MG63 (cell line): ENCODE data around the gene ANO7. TPM values are rescaled to one million over a fixed set of nuclear protein-coding genes. Genes with fewer than 3 reads are reported as not detected.

Experiments
- DNase-seq: peaks from one replicate; pipeline ENCODE4 v3.0.0-alpha.2; 2020
- H3K27me3 ChIP-seq: fragments of 250-450 bp; sonication (Bioruptor Pico); 2 replicates; pipeline ENCODE4 v1.5.1; 2020; ENCODE audit warnings: mild to moderate bottlenecking, moderate library complexity
- H3K36me3 ChIP-seq: fragments of 250-450 bp; sonication (Bioruptor Pico); 2 replicates; pipeline ENCODE4 v1.5.1; 2020; ENCODE audit warnings: mild to moderate bottlenecking, moderate library complexity
- H3K4me3 ChIP-seq: fragments of 250-450 bp; sonication (Bioruptor Pico); 2 replicates; pipeline ENCODE4 v1.5.1; 2020; ENCODE audit warnings: mild to moderate bottlenecking, moderate library complexity
- H3K9me3 ChIP-seq: fragments of 250-450 bp; sonication (Bioruptor Pico); 2 replicates; pipeline ENCODE4 v1.5.1; 2020; ENCODE audit warnings: mild to moderate bottlenecking, moderate library complexity
- total RNA-seq: library from RNA; depleted of rRNA; stranded (reverse); fragments of >200 nt; shearing (Covaris generic); gene quantifications from 2 replicates; pipeline ENCODE4 v1.2.3, GENCODE V29; 2014; ENCODE audit warnings: low replicate concordance

ANO7 gene
- total RNA-seq, 1 experiment from 2014 or later, result 0.10 TPM

DNA sequence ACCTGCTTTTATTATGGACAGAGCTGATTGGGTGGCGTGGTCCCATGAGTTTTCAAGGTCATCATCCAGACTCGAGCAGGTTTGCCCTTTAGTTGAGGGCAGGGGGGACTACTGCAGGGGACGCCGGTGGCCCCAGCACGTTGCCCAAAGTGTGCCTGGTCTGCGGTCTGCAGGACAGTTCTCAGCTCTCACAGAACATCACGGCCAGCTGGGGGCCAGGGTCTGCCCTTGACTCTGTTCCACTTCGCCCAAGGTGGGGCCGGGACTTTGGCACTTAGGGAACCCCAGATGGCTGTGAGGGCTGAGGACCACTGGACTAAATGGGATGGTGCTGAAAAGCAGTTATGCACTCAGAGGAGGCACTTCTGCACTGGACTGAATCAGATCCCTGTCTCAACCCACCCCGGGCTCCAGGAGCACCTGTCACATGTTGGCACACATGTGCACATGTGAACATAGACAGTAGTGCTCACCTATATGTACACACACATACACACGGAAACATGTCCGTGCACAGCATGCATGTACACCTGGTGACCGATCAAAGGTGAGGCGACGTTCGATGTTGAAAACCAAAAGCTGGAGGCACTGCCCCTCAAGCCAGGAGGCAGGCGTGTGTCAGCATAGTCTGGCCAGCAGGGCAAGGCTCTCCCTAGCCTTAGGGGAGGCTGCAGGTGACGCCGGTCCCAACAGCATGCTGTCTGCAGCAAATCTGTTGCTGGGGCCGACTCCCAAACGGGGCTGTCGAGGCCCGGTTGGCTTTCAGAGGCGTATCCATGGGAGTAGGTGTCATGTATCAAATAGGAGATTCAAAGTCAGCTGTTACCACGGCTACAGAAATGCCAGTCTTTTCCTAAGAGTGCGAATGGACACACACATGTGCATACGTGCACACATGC lies 10.2 kb downstream of the ANO7 start:
- DNase-seq, result no peak
- Histone ChIP-seq H3K4me3 (no peak overlapping the region), H3K27me3 (no peaks in the 10 kb centered on the region), H3K9me3 (no peaks in the 10 kb centered on the region), H3K36me3 (no peaks in the 10 kb centered on the region)

GRCh38 chr2:241199286-241199685 lies 10.8 kb downstream of the ANO7 start:
- Histone ChIP-seq H3K36me3 (no peaks in the 10 kb centered on the region), H3K4me3 (no peak overlapping the region), H3K27me3 (no peaks in the 10 kb centered on the region), H3K9me3 (no peaks in the 10 kb centered on the region)
- DNase-seq, result no peak

DNA sequence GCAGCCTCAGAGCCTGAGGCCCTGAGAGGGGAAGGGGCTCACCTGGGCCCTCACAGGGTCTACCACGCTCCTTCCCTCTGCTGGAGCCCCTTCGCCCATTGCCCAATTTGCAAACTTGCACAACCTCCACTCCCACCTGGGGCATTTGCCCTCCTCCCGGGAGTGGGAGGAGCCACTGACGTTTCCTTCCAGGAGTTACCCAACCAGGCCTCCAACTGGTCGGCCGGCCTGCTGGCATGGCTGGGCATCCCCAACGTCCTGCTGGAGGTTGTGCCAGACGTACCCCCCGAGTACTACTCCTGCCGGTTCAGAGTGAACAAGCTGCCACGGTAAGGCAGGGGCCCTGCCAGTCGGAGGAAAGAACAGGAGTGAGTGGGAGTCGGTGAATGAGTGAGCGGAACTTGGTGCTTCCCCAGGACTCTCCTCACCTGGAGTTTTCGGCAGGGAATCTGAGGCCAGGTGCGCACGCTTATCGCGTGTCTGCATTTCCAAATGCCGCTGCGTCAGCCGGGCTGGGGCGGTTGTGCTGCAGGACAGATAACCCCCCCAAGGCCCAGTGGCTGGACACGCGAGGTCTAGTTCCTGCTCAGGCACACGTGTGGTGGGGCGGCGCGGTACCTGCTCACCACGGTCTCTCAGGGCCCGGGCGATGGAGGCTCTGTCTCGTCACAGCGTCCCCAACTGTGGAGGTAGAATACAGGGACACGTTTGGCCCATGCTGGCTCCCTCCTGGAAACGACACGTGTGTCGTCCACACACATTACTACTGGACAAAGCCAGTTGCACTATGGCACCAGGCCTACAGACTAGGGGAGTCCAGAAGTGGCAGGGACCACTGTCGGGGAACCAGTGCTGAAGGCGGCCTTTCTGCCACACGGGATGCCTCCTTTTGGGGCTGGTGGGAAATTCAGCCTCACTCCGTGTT lies 11.7 kb downstream of the ANO7 start:
- no peaks in the 10 kb centered on the region for H3K36me3 ChIP-seq
- H3K4me3 ChIP-seq, result no peak overlapping the region
- H3K9me3 ChIP-seq, result no peaks in the 10 kb centered on the region
- no peaks in the 10 kb centered on the region for H3K27me3 ChIP-seq
- DNase-seq, result no peak

GRCh38 chr2:241200822-241201395 lies 12.4 kb downstream of the ANO7 start:
- Histone ChIP-seq H3K36me3 (no peaks in the 10 kb centered on the region), H3K4me3 (no peak overlapping the region), H3K9me3 (no peaks in the 10 kb centered on the region), H3K27me3 (no peaks in the 10 kb centered on the region)
- no peak for DNase-seq

- no peaks in the 10 kb centered on the region for H3K36me3 ChIP-seq
- no peak overlapping the region for H3K4me3 ChIP-seq
- H3K27me3 ChIP-seq, result no peaks in the 10 kb centered on the region
- H3K9me3 ChIP-seq, result no peaks in the 10 kb centered on the region
- no peak for DNase-seq
These were observed 13.2 kb downstream of the ANO7 start for GRCh38 chr2:241201445-241202267.

DNA sequence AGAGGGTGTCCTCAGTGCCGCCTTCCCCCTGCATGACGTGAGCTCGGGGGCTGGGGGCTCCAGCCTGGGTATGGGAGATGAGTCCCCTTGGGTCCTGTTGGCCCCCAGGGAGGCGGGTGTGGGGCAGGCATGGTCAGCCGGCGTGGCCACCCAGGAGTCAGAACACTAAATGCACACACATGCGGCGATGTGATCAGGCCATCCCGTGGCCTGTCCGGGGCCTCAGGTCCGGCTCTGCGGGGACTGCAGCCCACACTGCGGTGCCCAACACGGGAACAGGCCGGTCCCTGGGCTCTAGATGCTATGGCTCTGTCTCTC lies 13.8 kb downstream of the ANO7 start:
- no peak overlapping the region for H3K4me3 ChIP-seq
- no peak for DNase-seq
- H3K9me3 ChIP-seq, result no peaks in the 10 kb centered on the region
- no peaks in the 10 kb centered on the region for H3K27me3 ChIP-seq
- no peaks in the 10 kb centered on the region for H3K36me3 ChIP-seq

GRCh38 chr2:241202681-241203080 lies 14.2 kb downstream of the ANO7 start:
- Histone ChIP-seq H3K9me3 (no peaks in the 10 kb centered on the region), H3K4me3 (no peak overlapping the region), H3K36me3 (no peaks in the 10 kb centered on the region), H3K27me3 (no peaks in the 10 kb centered on the region)
- DNase-seq, result no peak

- Histone ChIP-seq H3K27me3 (no peaks in the 10 kb centered on the region), H3K4me3 (no peak overlapping the region), H3K36me3 (no peaks in the 10 kb centered on the region), H3K9me3 (no peaks in the 10 kb centered on the region)
- no peak for DNase-seq
These were observed 14.9 kb downstream of the ANO7 start for GRCh38 chr2:241203218-241204009.

DNA sequence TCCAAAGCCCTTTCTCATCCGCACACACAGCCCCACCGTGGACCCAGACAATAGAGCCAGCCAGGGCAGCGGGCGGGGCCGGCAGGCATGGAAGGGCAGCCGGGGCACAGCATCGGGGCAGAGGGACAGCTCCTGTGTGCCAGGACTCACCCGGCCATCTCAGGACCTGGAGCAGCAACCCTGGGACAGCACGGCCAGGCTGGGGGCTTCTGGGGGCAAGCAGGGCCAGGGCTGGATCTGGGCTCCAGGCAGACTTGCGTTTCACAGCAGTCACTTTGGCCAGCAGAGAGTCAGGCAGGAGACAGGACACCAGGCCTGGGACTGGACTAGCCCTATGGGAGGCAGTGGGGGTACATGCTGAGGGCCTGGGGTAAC lies 15.5 kb downstream of the ANO7 start:
- no peak for DNase-seq
- H3K36me3 ChIP-seq, result no peaks in the 10 kb centered on the region
- H3K27me3 ChIP-seq, result no peaks in the 10 kb centered on the region
- no peaks in the 10 kb centered on the region for H3K9me3 ChIP-seq
- H3K4me3 ChIP-seq, result no peak overlapping the region

DNA sequence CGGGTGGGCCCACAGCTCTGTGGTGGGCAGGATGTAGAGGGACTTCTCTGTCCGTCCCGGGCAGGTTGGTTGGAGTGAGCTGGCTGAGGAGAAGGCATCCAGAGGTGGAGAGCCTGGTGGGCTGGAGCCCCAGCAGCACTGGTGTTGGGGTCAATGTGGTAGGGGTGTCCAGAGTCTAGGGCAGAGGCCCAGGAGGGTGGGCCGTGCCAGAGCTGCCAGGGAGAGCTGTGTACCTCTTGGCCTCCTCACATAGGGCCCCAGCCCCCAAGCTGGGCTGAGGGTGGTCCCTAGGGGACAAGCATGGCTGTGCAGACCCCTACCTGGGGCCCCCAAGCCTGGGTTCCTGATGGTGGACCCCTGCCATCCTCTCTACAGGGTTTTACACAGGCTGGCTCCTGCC lies 16.0 kb downstream of the ANO7 start:
- Histone ChIP-seq H3K9me3 (no peaks in the 10 kb centered on the region), H3K27me3 (no peaks in the 10 kb centered on the region), H3K4me3 (no peak overlapping the region), H3K36me3 (no peaks in the 10 kb centered on the region)
- DNase-seq, result no peak

DNA sequence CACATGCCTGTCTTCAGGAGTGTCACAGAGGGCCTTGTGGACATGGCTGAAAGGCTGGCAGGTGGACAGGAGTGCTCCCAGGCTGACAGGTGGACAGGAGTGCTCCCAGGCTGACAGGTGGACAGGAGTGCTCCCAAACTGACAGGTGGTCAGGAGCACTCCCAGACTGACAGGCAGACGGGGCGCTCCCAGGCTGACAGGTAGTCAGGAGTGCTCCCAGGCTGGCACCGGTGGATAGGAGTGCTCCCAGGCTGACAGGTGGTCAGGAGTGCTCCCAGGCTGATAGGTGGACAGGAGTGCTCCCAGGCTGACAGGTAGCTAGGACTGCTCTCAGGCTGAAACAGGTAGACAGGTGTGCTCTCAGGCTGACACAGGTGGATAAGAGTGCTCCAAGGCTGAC lies 16.6 kb downstream of the ANO7 start:
- Histone ChIP-seq H3K36me3 (no peaks in the 10 kb centered on the region), H3K9me3 (no peaks in the 10 kb centered on the region), H3K4me3 (no peak overlapping the region), H3K27me3 (no peaks in the 10 kb centered on the region)
- no peak for DNase-seq

- no peak overlapping the region for H3K4me3 ChIP-seq
- DNase-seq, result no peak
- H3K27me3 ChIP-seq, result no peaks in the 10 kb centered on the region
- H3K36me3 ChIP-seq, result no peaks in the 10 kb centered on the region
- no peaks in the 10 kb centered on the region for H3K9me3 ChIP-seq
These were observed 18.7 kb downstream of the ANO7 start for GRCh38 chr2:241207151-241207550.

DNA sequence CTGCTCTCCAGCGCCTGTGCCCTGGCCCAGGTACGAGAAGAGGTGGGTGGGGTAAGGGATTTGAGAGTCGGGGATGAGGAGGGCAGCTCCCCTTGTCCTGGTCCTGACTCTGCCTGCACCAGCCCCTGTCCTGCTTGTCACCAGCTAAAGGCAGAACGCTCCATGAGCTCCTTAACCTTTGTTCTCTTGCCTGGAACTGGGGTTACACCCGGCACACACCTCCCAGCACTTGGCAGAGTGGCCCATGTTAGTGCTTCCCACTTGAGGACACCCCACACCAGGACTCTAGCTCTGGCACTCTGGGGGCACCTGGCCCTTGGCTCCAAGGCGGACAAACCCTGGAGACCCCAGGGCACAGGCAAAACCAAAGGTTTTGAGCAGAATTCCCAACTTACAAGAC lies 19.2 kb downstream of the ANO7 start:
- H3K36me3 ChIP-seq, result no peaks in the 10 kb centered on the region
- H3K27me3 ChIP-seq, result no peaks in the 10 kb centered on the region
- H3K9me3 ChIP-seq, result no peaks in the 10 kb centered on the region
- no peak overlapping the region for H3K4me3 ChIP-seq
- no peak for DNase-seq

DNA sequence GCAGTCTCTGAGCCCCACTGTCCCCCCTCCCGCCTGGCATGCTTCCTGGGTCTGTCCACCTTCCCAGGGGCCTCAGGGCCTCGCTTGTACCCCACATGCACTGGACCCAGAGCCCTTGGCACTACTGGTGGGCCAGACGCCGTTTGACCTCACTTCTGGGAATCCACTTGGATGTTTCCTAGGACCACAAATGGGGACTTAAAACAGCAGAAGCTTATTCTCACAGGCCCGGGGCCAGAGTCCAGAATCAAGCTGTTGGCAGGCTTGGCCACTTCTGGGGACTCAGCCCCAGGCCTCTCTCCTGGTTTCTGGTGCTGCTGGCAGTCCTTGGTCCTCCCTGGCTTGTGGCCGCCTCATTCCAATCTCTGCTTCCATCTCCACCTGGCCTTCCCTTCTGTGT lies 19.6 kb downstream of the ANO7 start:
- H3K36me3 ChIP-seq, result no peaks in the 10 kb centered on the region
- DNase-seq, result no peak
- H3K4me3 ChIP-seq, result no peak overlapping the region
- no peaks in the 10 kb centered on the region for H3K27me3 ChIP-seq
- H3K9me3 ChIP-seq, result no peaks in the 10 kb centered on the region

DNA sequence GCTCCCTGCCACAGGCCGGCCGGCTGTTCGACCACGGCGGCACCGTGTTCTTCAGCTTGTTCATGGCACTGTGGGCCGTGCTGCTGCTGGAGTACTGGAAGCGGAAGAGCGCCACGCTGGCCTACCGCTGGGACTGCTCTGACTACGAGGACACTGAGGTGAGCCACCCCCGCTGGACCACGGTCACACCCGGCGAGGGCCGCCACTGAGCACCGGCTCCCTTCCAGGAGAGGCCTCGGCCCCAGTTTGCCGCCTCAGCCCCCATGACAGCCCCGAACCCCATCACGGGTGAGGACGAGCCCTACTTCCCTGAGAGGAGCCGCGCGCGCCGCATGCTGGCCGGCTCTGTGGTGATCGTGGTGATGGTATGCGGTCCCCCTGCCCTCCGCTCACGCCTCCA lies 20.8 kb downstream of the ANO7 start:
- H3K4me3 ChIP-seq, result no peak overlapping the region
- no peaks in the 10 kb centered on the region for H3K9me3 ChIP-seq
- no peaks in the 10 kb centered on the region for H3K36me3 ChIP-seq
- no peaks in the 10 kb centered on the region for H3K27me3 ChIP-seq
- DNase-seq, result no peak

GRCh38 chr2:241211276-241211675 lies 22.8 kb downstream of the ANO7 start:
- H3K4me3 ChIP-seq, result no peak overlapping the region
- H3K27me3 ChIP-seq, result no peaks in the 10 kb centered on the region
- H3K9me3 ChIP-seq, result no peaks in the 10 kb centered on the region
- no peaks in the 10 kb centered on the region for H3K36me3 ChIP-seq
- no peak for DNase-seq
